IPS-NIHi7 (cell line): Measurements from ENCODE around the gene ETV1.

Experiments used
- DNase-seq: peaks from one replicate; pipeline ENCODE4 v3.0.0; 2012; ENCODE audit warnings: mixed read lengths; ENCODE audit errors: extremely low spot score

ETV1 gene

GRCh38 chr7:13879994-13880686 is 109.3 kb downstream of the ETV1 start:
- peak; percentile 15 for DNase-seq

- DNase-seq: no peak
These were observed 110.3 kb downstream of the ETV1 start for GRCh38 chr7:13879143-13879542.

GRCh38 chr7:13878154-13878553 is 111.3 kb downstream of the ETV1 start:
- DNase-seq: no peak

GRCh38 chr7:13875496-13876074 is 113.9 kb downstream of the ETV1 start:
- DNase-seq: no peak

- DNase-seq: no peak
These were observed 114.7 kb downstream of the ETV1 start for GRCh38 chr7:13874783-13875182.

DNA sequence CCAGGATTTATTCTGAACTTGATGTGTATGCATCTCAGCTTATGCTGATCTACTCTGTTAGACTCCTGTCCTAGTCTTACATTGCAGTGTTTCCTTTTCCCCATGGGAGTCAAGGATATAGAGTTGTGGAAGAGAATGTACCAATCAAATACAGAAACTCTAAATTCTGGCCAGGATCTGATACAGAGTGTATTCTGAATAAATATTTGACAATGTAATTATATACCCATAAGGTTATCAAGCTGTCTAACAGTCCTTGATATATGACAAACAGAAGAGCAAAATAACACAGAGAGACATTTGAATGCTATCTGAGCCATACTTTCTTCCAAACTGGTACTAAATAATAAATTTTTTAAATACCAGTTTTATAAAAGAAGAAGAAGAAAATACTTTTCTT is 116.8 kb downstream of the ETV1 start:
- no peak for DNase-seq

DNA sequence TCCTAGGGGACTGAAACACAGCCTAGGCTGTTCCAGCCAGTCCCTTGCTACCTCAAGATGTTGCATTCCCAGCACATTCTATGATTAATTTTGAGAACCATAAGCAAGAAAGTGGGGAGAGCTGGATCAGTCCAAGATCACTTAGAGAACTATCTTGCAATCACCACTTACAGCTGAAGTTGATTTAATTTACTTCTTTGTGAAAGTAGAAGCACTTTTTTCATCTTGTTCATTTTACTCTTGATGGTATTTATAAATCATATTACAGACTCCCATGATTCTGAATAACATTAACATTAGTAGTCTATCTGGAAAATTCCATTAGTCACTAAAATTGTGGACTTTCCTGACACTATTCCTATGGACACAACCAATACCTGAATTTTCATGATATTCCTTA is 118.5 kb downstream of the ETV1 start:
- DNase-seq: no peak

DNA sequence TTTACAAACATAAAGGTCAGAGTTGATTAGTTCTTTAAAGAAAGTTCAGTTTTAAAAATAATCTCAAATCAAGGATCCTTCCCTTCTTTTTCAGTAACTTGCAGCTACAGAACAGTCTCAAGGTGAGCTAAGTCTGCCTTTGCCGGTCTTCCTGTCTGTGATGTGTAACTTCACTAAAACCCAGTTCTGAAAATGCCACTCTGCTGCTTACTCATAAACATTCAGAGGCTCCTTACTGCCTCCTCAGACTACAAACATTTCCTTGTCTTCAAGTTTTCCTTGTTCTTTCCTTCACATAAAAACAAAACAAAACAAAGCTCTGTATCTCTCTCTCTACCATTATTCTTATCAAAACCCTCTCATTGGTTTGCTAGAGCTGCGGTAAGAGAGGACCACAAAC is 128.7 kb downstream of the ETV1 start:
- no peak for DNase-seq

DNA sequence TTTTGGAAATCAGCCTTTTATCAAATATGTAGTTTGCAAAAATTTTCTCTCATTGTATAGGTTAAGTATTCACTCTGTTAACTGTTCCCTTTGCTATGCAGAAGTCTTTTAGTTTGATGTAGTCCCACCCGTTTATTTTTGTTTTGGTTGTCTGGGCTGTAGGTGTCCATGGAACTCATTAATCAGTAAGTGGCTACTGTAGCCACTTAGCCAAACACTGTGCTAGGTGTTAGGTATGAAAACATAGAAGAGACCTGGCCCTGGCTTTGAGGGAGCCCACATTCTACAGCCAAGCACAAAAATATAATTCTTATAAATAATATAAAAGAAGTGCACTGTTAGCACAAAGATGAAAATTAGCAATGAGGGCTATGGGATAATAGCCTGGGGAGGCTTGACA is 133.5 kb downstream of the ETV1 start:
- DNase-seq: no peak

DNA sequence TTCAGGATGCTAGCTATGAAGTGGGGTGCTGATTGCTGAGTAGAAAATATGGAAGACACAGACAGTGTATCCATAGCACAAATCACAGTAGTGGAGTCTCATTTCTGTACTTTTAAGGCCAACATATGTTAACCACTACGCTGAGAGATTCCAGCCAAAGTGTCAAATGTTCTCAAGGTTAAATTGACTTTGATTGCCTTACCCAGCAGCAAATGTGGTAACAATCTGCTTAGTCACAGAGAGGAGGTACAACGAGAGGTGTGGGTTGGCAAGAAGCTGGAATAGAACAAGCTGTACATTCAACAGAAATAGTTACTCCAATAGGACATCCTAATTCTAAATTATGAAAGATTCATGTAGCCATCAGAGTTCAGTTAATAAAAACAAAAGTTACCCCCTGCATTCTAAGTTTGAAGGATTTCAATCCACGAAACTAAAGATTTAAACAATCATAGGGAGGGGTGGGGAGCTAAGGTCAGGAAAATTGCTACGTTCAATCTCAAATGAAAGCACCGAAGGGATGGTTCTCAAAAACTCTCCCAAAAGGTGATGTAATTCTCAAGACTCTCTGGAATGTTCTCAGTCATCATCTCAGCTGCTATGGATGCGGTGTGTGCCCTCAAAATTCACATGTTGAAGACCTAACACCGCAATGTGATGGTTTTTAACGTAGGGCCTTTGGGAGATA is 137.0 kb downstream of the ETV1 start:
- DNase-seq: no peak

- DNase-seq: peak; percentile 49
These were observed 137.7 kb downstream of the ETV1 start for GRCh38 chr7:13851736-13852135.

- peak; percentile 45 for DNase-seq
These were observed 139.2 kb downstream of the ETV1 start for GRCh38 chr7:13850185-13850752.

DNA sequence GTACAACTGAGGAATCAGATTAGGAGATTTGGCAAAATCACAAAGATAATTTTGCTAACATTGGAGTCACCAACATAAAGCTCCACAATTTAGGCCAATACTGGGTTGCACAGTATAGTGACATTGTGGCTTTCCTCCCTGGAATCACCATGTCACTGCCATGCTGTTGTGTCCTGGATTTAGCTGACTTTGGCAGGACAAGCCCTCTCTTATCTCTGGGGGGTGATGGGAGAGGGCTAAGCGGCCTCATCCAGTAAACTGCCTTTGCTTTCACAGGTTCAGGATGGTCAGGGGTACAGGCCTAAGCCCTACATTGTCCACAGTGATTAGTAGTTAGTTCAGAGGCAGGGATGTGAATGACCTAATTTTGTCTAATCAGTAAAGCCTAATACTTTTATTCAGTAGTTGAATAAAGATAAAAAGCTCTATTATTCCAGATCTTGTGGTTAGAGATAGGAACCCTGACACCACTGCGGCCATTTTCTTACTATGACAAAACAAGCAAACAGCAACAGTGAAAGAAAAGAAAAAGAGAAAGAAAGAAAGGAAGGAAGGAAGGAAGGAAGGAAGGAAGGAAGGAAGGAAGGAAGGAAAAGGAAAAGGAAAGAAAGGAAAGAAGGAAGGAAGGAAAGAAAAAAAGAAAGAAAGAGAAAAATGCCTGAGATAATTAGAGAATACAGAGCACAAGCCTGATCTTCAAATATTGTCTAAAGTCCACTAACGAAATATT is 140.1 kb downstream of the ETV1 start:
- no peak for DNase-seq

GRCh38 chr7:13848681-13849131 is 140.8 kb downstream of the ETV1 start:
- no peak for DNase-seq

GRCh38 chr7:13846386-13846785 is 143.1 kb downstream of the ETV1 start:
- no peak for DNase-seq

DNA sequence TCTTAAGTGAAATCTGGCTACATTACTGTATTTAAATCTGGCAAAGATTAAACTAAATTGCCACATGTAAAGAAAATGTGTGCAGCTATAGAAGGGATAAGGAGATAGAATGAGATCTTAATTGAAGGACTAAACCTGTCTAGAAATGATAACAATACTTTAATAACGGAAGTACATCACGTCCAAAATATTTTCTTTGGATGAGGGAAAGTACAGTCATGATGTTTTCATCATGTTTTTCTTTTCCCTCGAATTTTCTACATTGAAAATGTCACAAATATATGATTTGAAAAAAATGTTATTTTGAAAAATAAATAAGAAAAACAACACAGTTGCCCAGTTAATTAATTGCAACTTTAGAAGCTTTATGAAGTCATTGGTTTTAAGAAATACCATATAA is 143.9 kb downstream of the ETV1 start:
- DNase-seq: no peak

- no peak for DNase-seq
These were observed 144.5 kb downstream of the ETV1 start for GRCh38 chr7:13844954-13845353.

DNA sequence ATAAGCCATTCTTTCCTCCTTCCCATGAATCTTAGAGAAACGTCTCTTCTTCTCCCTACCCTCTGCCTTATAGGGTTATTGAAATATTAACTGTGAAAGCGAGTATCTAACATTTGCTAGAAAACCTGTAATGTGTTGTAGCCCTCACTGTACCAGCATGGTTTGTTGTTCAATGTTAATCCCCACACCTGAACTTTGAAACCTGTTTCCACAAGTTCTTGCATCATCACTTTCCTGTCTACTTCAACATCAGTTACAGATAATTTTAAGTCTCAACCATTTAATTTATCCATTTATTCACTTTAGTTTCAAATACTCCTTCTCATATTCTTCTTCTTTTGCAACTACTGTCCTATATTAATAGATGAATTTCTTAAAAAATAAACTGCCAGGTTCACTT is 148.2 kb downstream of the ETV1 start:
- no peak for DNase-seq
